Keratinocyte (primary cell): Measurements from ENCODE around the gene RARS2. TPM values are rescaled to one million over a fixed set of nuclear protein-coding genes. Genes with fewer than 3 reads are reported as not detected.

Experiments used
- DNase-seq: peaks from one replicate; pipeline ENCODE4 v3.0.0-alpha.2; 2011; ENCODE audit warnings: low read depth, missing footprints, low spot score
- FAIRE-seq: peaks from 2 replicates; lab custom pipeline; 2011; peaks lifted over from hg19 to GRCh38; lab: Jason Lieb, UNC
- H2AFZ ChIP-seq: 2 replicates; pipeline ENCODE4 v1.6.0; 2012; ENCODE audit warnings: low read length, control low read depth, inconsistent platforms; ENCODE audit not compliant: control insufficient read depth
- H3K27ac ChIP-seq: 2 replicates; pipeline ENCODE4 v1.5.1; 2011; ENCODE audit warnings: low read length; ENCODE audit not compliant: control insufficient read depth, insufficient read depth
- H3K27me3 ChIP-seq: 3 replicates; pipeline ENCODE4 v1.6.0; 2011; ENCODE audit warnings: low read length; ENCODE audit not compliant: control insufficient read depth, insufficient read depth; ENCODE audit errors: extremely low read depth
- H3K36me3 ChIP-seq, 2 experiments: 2 replicates in 1 of 2; 3 replicates in 1 of 2; pipeline ENCODE4 v1.5.1; 2011; ENCODE audit warnings: low read length in 2 of 2, mild to moderate bottlenecking in 1 of 2; ENCODE audit not compliant: control insufficient read depth in 2 of 2, insufficient read depth in 2 of 2; ENCODE audit errors: extremely low read depth in 1 of 2
- H3K4me1 ChIP-seq: 3 replicates; pipeline ENCODE4 v1.5.1; 2011; ENCODE audit warnings: low read length; ENCODE audit not compliant: control insufficient read depth, insufficient read depth; ENCODE audit errors: extremely low read depth
- H3K4me2 ChIP-seq: 3 replicates; pipeline ENCODE4 v1.6.0; 2011; ENCODE audit warnings: low read depth, low read length; ENCODE audit not compliant: control insufficient read depth, insufficient read depth; ENCODE audit errors: extremely low read depth
- H3K4me3 ChIP-seq, 3 experiments: fragments of 200-600 bp in 1 of 3; sonication (generic) in 1 of 3; 2 replicates in 2 of 3; 3 replicates in 1 of 3; pipeline ENCODE4 v1.5.1; 2011 to 2016; ENCODE audit warnings: low read length in 3 of 3, mild to moderate bottlenecking in 3 of 3, control low read depth in 2 of 3, inconsistent platforms in 1 of 3, low read depth in 1 of 3, mixed read lengths in 1 of 3, mixed run types in 1 of 3, moderate library complexity in 1 of 3; ENCODE audit not compliant: control insufficient read depth in 2 of 3, insufficient read depth in 2 of 3; ENCODE audit errors: extremely low read depth in 1 of 3
- H3K79me2 ChIP-seq: 2 replicates; pipeline ENCODE4 v1.6.0; 2012; ENCODE audit warnings: low read length; ENCODE audit not compliant: control insufficient read depth, insufficient read depth
- H3K9ac ChIP-seq: 3 replicates; pipeline ENCODE4 v1.6.0; 2011; ENCODE audit warnings: low read length; ENCODE audit not compliant: control insufficient read depth, insufficient read depth; ENCODE audit errors: extremely low read depth
- H3K9me1 ChIP-seq: 3 replicates; pipeline ENCODE4 v1.6.0; 2011; ENCODE audit warnings: low read length; ENCODE audit not compliant: control insufficient read depth, insufficient read depth; ENCODE audit errors: extremely low read depth
- H3K9me3 ChIP-seq: 2 replicates; pipeline ENCODE4 v1.5.1; 2012; ENCODE audit warnings: low read depth, low read length; ENCODE audit not compliant: control insufficient read depth
- H4K20me1 ChIP-seq: 3 replicates; pipeline ENCODE4 v1.6.0; 2011; ENCODE audit warnings: low read length; ENCODE audit not compliant: control insufficient read depth, insufficient read depth; ENCODE audit errors: extremely low read depth
- CTCF ChIP-seq, 3 experiments: IDR thresholded peaks in 1 of 3; conservative IDR thresholded peaks in 1 of 3; optimal IDR thresholded peaks in 1 of 3; 2 replicates in 2 of 3; 3 replicates in 1 of 3; pipeline versions ENCODE3 to v1.5.1; 2011; ENCODE audit warnings: low read length in 3 of 3, mild to moderate bottlenecking in 3 of 3, moderate library complexity in 2 of 3, control low read depth in 1 of 3, inconsistent platforms in 1 of 3; ENCODE audit not compliant: insufficient read depth in 2 of 3; ENCODE audit errors: extremely low read depth in 1 of 3
- EZH2 ChIP-seq: IDR thresholded peaks from one replicate; pipeline ENCODE4 v1.6.1; 2012; ENCODE audit warnings: inconsistent platforms, mild to moderate bottlenecking, low read length, moderate library complexity
- dilution Hi-C: fragments of 300-500 bp; cut with MboI; formaldehyde crosslinking; loops from one replicate; pipeline ENCODE4 v1.7.0; 2020; ENCODE audit warnings: low sequenced_read_pairs; ENCODE audit not compliant: extremely low pct_ligation_motif_present
- polyA plus RNA-seq, 5 experiments: library from polyadenylated mRNA; depleted of rRNA in 3 of 5; stranded (reverse) in 3 of 5; stranded (forward) in 1 of 5; unstranded in 1 of 5; fragments of >200 nt; gene quantifications; 1 replicate in 1 of 5; 2 replicates in 3 of 5; 3 replicates in 1 of 5; pipeline versions ENCODE4 v1.2.1 to v1.2.3, GENCODE V29; 2011 to 2012; ENCODE audit warnings: missing spikeins in 2 of 5, low read depth in 1 of 5, low replicate concordance in 1 of 5

Gene RARS2
- polyA plus RNA-seq, 1 donor (not counting 4 experiments of a cell fraction or from before 2014, with no cell fraction given) = 20.3 TPM

- Histone ChIP-seq H4K20me1 (peaks cover 3% of the 10 kb centered on the region), H3K4me1 (peaks cover 5% of the 10 kb centered on the region), H3K9ac (no peak overlapping the region), H3K36me3 (no peaks in the 10 kb centered on the region), H3K27ac (no peak overlapping the region), H3K4me3 (no peak overlapping the region), H2AFZ (no peak overlapping the region), H3K4me2 (no peak overlapping the region), H3K9me3 (no peaks in the 10 kb centered on the region), H3K27me3 (no peaks in the 10 kb centered on the region), H3K79me2 (peaks cover 63% of the 10 kb centered on the region), H3K9me1 (peaks cover 2% of the 10 kb centered on the region)
- no peak for TF ChIP-seq EZH2
- no peak for TF ChIP-seq CTCF (optimal IDR thresholded peaks at IDR 0.05 in 1 of 3, IDR thresholded peaks at IDR 0.05 in 1 of 3, conservative IDR thresholded peaks at IDR 0.05 in 1 of 3; ENCODE audit: extremely low read depth in 1 of 3, insufficient read depth in 2 of 3, low read length in 3 of 3)
- dilution Hi-C loops = no loop called here
- FAIRE-seq = no peak
- no peak for DNase-seq
Measured at GRCh38 chr6:87572883-87573282, 16.9 kb downstream of the RARS2 start.

GRCh38 chr6:87572021-87572420 is 17.8 kb downstream of the RARS2 start:
- H3K4me3 ChIP-seq = no peak overlapping the region
- no peaks in the 10 kb centered on the region for H3K27me3 ChIP-seq
- H3K9me3 ChIP-seq = no peaks in the 10 kb centered on the region
- no peak overlapping the region for H2AFZ ChIP-seq
- H3K4me1 ChIP-seq = peaks cover 5% of the 10 kb centered on the region
- H3K79me2 ChIP-seq = peaks cover 54% of the 10 kb centered on the region
- H4K20me1 ChIP-seq = peaks cover 3% of the 10 kb centered on the region
- no peak for FAIRE-seq
- DNase-seq = no peak
- dilution Hi-C loops = no loop called here
- no peaks in the 10 kb centered on the region for H3K36me3 ChIP-seq
- H3K27ac ChIP-seq = no peak overlapping the region
- TF ChIP-seq CTCF (optimal IDR thresholded peaks at IDR 0.05 in 1 of 3, IDR thresholded peaks at IDR 0.05 in 1 of 3, conservative IDR thresholded peaks at IDR 0.05 in 1 of 3; ENCODE audit: extremely low read depth in 1 of 3, insufficient read depth in 2 of 3, low read length in 3 of 3) (no peak), EZH2 (no peak)
- no peak overlapping the region for H3K4me2 ChIP-seq
- H3K9ac ChIP-seq = no peak overlapping the region
- peaks cover 2% of the 10 kb centered on the region for H3K9me1 ChIP-seq
